T-helper 9 cell (primary cell): Measurements from ENCODE around the gene ZFYVE9.

Source experiments
- DNase-seq: peaks from one replicate; pipeline ENCODE4 v3.0.0-alpha.2; 2020

The ZFYVE9 gene

GRCh38 chr1:52259886-52260285, 118.0 kb downstream of the ZFYVE9 start:
- no peak for DNase-seq

- DNase-seq = no peak
Observed at GRCh38 chr1:52263153-52263910, 121.4 kb downstream of the ZFYVE9 start.

- no peak for DNase-seq
Observed at GRCh38 chr1:52264530-52265115, 122.7 kb downstream of the ZFYVE9 start.

GRCh38 chr1:52266507-52266906, 124.6 kb downstream of the ZFYVE9 start:
- no peak for DNase-seq

- no peak for DNase-seq
Observed at GRCh38 chr1:52268372-52268771, 126.5 kb downstream of the ZFYVE9 start.

- DNase-seq = no peak
Observed at GRCh38 chr1:52281518-52281917, 139.6 kb downstream of the ZFYVE9 start.

GRCh38 chr1:52288286-52288685, 146.4 kb downstream of the ZFYVE9 start:
- DNase-seq = no peak

- DNase-seq = no peak
Observed at GRCh38 chr1:52294580-52294979, 152.7 kb downstream of the ZFYVE9 start.

- no peak for DNase-seq
Observed at GRCh38 chr1:52296345-52296744, 154.5 kb downstream of the ZFYVE9 start.

GRCh38 chr1:52305417-52306226, 163.7 kb downstream of the ZFYVE9 start:
- no peak for DNase-seq

- DNase-seq = no peak
Observed at GRCh38 chr1:52306227-52307006, 164.5 kb downstream of the ZFYVE9 start.

- no peak for DNase-seq
Observed at GRCh38 chr1:52321061-52321460, 179.2 kb downstream of the ZFYVE9 start.

GRCh38 chr1:52323731-52324130, 181.8 kb downstream of the ZFYVE9 start:
- no peak for DNase-seq

- DNase-seq = no peak
Observed at GRCh38 chr1:52325786-52326185, 183.9 kb downstream of the ZFYVE9 start.

GRCh38 chr1:52328615-52329014, 186.7 kb downstream of the ZFYVE9 start:
- DNase-seq = no peak

GRCh38 chr1:52332411-52332810, 190.5 kb downstream of the ZFYVE9 start:
- no peak for DNase-seq

GRCh38 chr1:52334906-52335528, 193.1 kb downstream of the ZFYVE9 start:
- no peak for DNase-seq

GRCh38 chr1:52337439-52337838, 195.6 kb downstream of the ZFYVE9 start:
- DNase-seq = no peak

- DNase-seq = no peak
Observed at GRCh38 chr1:52341655-52342260, 199.9 kb downstream of the ZFYVE9 start.

- no peak for DNase-seq
Observed at GRCh38 chr1:52343979-52344378, 202.1 kb downstream of the ZFYVE9 start.

- DNase-seq = no peak
Observed at GRCh38 chr1:52345252-52345651, 203.4 kb downstream of the ZFYVE9 start.

GRCh38 chr1:52346653-52347052, 204.8 kb downstream of the ZFYVE9 start:
- DNase-seq = no peak
